HepG2 (cell line): ENCODE measurements around the gene RPH3AL. TPM values are rescaled to one million over a fixed set of nuclear protein-coding genes. Genes with fewer than 3 reads are reported as not detected.
A peak's percentile ranks its signal among the peaks of the same experiment; 100 is the strongest.

Experiments
- ATF7 ChIP-seq, 2 experiments: fragments of 450-650 bp in 1 of 2; sonication (generic) in 1 of 2; formaldehyde crosslinking in 1 of 2; IDR thresholded peaks; 2 replicates each; pipeline versions ENCODE4 v1.4.0 to v1.6.1; 2016 to 2020; ENCODE audit warnings: antibody characterized with exemption in 1 of 2, mild to moderate bottlenecking in 1 of 2, missing genetic modification reagents in 1 of 2
- CBX1 ChIP-seq: IDR thresholded peaks from one replicate; pipeline ENCODE4 v1.6.1; 2016; ENCODE audit warnings: antibody characterized with exemption, low read depth
- ETV5 ChIP-seq: IDR thresholded peaks from 2 replicates; pipeline ENCODE4 v1.6.1; 2018; ENCODE audit warnings: missing biosample characterization, missing genetic modification reagents, inconsistent platforms, borderline replicate concordance
- HOXD1 ChIP-seq: sonication (generic); formaldehyde crosslinking; IDR thresholded peaks from 2 replicates; pipeline ENCODE4 v1.5.0; 2020; ENCODE audit warnings: missing genetic modification reagents
- MAF1 ChIP-seq: sonication (generic); formaldehyde crosslinking; IDR thresholded peaks from 2 replicates; pipeline ENCODE4 v1.5.0; 2020; ENCODE audit warnings: missing genetic modification reagents, borderline replicate concordance
- NR1H2 ChIP-seq: sonication (generic); formaldehyde crosslinking; IDR thresholded peaks from 2 replicates; pipeline ENCODE4 v1.8.1; 2022; ENCODE audit warnings: low read depth, missing genetic modification reagents, borderline replicate concordance
- POGZ ChIP-seq: sonication (generic); formaldehyde crosslinking; IDR thresholded peaks from 2 replicates; pipeline ENCODE4 v1.4.0; 2020; ENCODE audit warnings: mild to moderate bottlenecking, missing genetic modification reagents
- POLR2AphosphoS5 ChIP-seq: IDR thresholded peaks from 2 replicates; pipeline ENCODE4 v1.6.1; 2012; ENCODE audit warnings: low read depth, low read length
- SMARCC2 ChIP-seq: fragments of 450-650 bp; IDR thresholded peaks from 2 replicates; pipeline ENCODE4 v1.6.1; 2017; ENCODE audit warnings: antibody characterized with exemption, mild to moderate bottlenecking
- SP5 ChIP-seq: IDR thresholded peaks from 2 replicates; pipeline ENCODE4 v1.6.1; 2016; ENCODE audit warnings: low read depth, borderline replicate concordance
- STAT5B ChIP-seq: sonication (generic); formaldehyde crosslinking; IDR thresholded peaks from 2 replicates; pipeline ENCODE4 v1.4.0; 2020; ENCODE audit warnings: missing genetic modification reagents
- ZNF17 ChIP-seq: sonication (generic); formaldehyde crosslinking; IDR thresholded peaks from 2 replicates; pipeline ENCODE4 v1.5.0; 2020; ENCODE audit warnings: mild to moderate bottlenecking, missing genetic modification reagents
- ZNF207 ChIP-seq: fragments of 450-650 bp; IDR thresholded peaks from 2 replicates; pipeline ENCODE4 v1.6.1; 2016; ENCODE audit warnings: antibody characterized with exemption, borderline replicate concordance
- ZNF224 ChIP-seq: sonication (generic); formaldehyde crosslinking; IDR thresholded peaks from 2 replicates; pipeline ENCODE4 v1.5.0; 2020; ENCODE audit warnings: mild to moderate bottlenecking, missing genetic modification reagents
- ZNF549 ChIP-seq: sonication (generic); formaldehyde crosslinking; IDR thresholded peaks from 2 replicates; pipeline ENCODE4 v1.5.0; 2020; ENCODE audit warnings: missing genetic modification reagents
- ZNF644 ChIP-seq: IDR thresholded peaks from 2 replicates; pipeline ENCODE4 v1.6.1; 2016; ENCODE audit warnings: low read depth
- ZNF75D ChIP-seq: sonication (generic); formaldehyde crosslinking; IDR thresholded peaks from 2 replicates; pipeline ENCODE4 v1.8.1; 2023; ENCODE audit warnings: missing genetic modification reagents, mild to moderate bottlenecking, borderline replicate concordance
- ZSCAN20 ChIP-seq: sonication (generic); formaldehyde crosslinking; IDR thresholded peaks from 2 replicates; pipeline ENCODE4 v1.4.0; 2020; ENCODE audit warnings: missing genetic modification reagents, mild to moderate bottlenecking, borderline replicate concordance
- polyA plus RNA-seq, 8 experiments: library from polyadenylated mRNA; depleted of rRNA in 3 of 8; stranded (reverse) in 7 of 8; unstranded in 1 of 8; fragments of >200 nt; fragmentation: Illumina TruSeq in 4 of 8; extraction: Trizol in 4 of 8; gene quantifications; 2 replicates each; pipeline versions ENCODE4 v1.2.1 to v1.2.3, GENCODE V29; 2011 to 2016; ENCODE audit warnings: low read depth in 4 of 8, missing spikeins in 1 of 8, mixed read lengths in 1 of 8; ENCODE audit not compliant: insufficient read depth in 1 of 8
- total RNA-seq, 5 experiments: library from RNA; depleted of rRNA; stranded (reverse); fragments of >200 nt; fragmentation: Illumina TruSeq; extraction: Trizol; gene quantifications; 2 replicates each; pipeline ENCODE4 v1.2.3, GENCODE V29; 2016; ENCODE audit warnings: low read depth in 1 of 5
- TF ChIP-seq, protein P1 (sequence below): sonication (generic); formaldehyde crosslinking; IDR thresholded peaks from 2 replicates; pipeline ENCODE4 v1.9.0; 2021; ENCODE audit warnings: missing genetic modification reagents, borderline replicate concordance
- TF ChIP-seq, protein P2 (sequence below): sonication (generic); formaldehyde crosslinking; IDR thresholded peaks from 2 replicates; pipeline ENCODE4 v1.8.0; 2022; ENCODE audit warnings: missing genetic modification reagents, mild to moderate bottlenecking, moderate library complexity, borderline replicate concordance
- TF ChIP-seq, protein P3 (sequence below): IDR thresholded peaks from 2 replicates; pipeline ENCODE4 v1.6.1; 2016
- TF ChIP-seq, protein P4 (sequence below): sonication (generic); formaldehyde crosslinking; IDR thresholded peaks from 2 replicates; pipeline ENCODE4 v1.8.0; 2022; ENCODE audit warnings: mild to moderate bottlenecking, missing genetic modification reagents

Gene RPH3AL
- total and polyA plus RNA-seq, 2 of the 13 experiments (the other 11 are each of a cell fraction or from before 2014, with no cell fraction given): 7.8 to 16.4 TPM

DNA sequence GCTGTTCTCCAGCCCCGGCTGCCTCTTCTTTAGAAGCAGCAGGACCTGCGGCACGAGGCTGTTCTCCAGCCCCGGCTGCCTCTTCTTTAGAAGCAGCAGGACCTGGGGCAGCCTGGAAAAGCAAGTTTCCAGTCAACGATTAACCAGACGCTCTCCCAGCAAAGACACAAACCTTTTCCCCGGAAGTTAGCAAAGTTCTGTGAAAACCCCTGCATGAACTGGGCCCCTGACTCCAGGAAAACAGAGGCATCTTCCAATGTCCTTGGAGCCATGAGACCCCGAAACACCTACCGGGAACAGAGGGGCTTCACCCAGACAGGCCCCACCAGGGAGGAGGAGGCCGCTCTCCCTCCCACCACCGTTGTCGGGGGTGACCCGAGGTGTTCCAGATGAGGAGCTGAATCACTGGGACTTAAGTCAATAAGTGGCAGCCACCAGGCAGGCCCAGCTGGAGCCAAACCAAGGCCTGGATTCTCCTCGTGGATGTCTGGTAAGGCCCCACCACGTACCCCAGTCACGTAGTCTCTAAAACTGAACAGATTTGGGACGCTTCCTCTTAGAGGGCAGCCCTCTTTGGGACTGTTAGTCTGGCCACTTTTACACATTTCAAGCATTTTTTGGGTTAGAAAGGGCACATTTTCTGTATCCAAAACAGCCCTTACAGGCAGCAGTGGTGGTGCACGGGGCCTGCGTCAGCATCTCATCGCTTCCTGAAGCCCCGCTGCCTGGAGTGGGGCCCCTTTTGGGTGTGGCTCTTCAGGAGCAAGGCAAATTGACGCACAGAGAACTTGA, at the start of gene RPH3AL (continued):
- TF ChIP-seq, protein P1, sequence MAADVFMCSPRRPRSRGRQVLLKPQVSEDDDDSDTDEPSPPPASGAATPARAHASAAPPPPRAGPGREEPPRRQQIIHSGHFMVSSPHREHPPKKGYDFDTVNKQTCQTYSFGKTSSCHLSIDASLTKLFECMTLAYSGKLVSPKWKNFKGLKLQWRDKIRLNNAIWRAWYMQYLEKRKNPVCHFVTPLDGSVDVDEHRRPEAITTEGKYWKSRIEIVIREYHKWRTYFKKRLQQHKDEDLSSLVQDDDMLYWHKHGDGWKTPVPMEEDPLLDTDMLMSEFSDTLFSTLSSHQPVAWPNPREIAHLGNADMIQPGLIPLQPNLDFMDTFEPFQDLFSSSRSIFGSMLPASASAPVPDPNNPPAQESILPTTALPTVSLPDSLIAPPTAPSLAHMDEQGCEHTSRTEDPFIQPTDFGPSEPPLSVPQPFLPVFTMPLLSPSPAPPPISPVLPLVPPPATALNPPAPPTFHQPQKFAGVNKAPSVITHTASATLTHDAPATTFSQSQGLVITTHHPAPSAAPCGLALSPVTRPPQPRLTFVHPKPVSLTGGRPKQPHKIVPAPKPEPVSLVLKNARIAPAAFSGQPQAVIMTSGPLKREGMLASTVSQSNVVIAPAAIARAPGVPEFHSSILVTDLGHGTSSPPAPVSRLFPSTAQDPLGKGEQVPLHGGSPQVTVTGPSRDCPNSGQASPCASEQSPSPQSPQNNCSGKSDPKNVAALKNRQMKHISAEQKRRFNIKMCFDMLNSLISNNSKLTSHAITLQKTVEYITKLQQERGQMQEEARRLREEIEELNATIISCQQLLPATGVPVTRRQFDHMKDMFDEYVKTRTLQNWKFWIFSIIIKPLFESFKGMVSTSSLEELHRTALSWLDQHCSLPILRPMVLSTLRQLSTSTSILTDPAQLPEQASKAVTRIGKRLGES (CRISPR knock-in tag): no peak
- TF ChIP-seq HOXD1: 0 out of 2 replicates have a peak, but pooled peaks have one; percentile 18
- TF ChIP-seq, protein P2, sequence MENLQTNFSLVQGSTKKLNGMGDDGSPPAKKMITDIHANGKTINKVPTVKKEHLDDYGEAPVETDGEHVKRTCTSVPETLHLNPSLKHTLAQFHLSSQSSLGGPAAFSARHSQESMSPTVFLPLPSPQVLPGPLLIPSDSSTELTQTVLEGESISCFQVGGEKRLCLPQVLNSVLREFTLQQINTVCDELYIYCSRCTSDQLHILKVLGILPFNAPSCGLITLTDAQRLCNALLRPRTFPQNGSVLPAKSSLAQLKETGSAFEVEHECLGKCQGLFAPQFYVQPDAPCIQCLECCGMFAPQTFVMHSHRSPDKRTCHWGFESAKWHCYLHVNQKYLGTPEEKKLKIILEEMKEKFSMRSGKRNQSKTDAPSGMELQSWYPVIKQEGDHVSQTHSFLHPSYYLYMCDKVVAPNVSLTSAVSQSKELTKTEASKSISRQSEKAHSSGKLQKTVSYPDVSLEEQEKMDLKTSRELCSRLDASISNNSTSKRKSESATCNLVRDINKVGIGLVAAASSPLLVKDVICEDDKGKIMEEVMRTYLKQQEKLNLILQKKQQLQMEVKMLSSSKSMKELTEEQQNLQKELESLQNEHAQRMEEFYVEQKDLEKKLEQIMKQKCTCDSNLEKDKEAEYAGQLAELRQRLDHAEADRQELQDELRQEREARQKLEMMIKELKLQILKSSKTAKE (CRISPR knock-in tag): 0 out of 2 replicates have a peak, but pooled peaks have one; percentile 3
- no peak for TF ChIP-seq ATF7 (IDR thresholded peaks at IDR 0.05)
- 0 out of 2 replicates have a peak, but pooled peaks have one; percentile 67 for TF ChIP-seq ATF7 (CRISPR knock-in tag; IDR thresholded peaks at IDR 0.05)
- no peak for TF ChIP-seq STAT5B (CRISPR knock-in tag)
- no peak for TF ChIP-seq ZSCAN20 (CRISPR knock-in tag)
- TF ChIP-seq, protein P3, sequence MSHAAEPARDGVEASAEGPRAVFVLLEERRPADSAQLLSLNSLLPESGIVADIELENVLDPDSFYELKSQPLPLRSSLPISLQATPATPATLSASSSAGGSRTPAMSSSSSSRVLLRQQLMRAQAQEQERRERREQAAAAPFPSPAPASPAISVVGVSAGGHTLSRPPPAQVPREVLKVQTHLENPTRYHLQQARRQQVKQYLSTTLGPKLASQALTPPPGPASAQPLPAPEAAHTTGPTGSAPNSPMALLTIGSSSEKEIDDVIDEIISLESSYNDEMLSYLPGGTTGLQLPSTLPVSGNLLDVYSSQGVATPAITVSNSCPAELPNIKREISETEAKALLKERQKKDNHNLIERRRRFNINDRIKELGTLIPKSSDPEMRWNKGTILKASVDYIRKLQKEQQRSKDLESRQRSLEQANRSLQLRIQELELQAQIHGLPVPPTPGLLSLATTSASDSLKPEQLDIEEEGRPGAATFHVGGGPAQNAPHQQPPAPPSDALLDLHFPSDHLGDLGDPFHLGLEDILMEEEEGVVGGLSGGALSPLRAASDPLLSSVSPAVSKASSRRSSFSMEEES (CRISPR knock-in tag): peak; percentile 37
- TF ChIP-seq CBX1: no peak
- no peak for TF ChIP-seq SMARCC2
- no peak for TF ChIP-seq ZNF549 (CRISPR knock-in tag)
- TF ChIP-seq ZNF75D (CRISPR knock-in tag): no peak
- peak; percentile 26; the same call in 1 of the 2 replicates for TF ChIP-seq ZNF224 (CRISPR knock-in tag)
- TF ChIP-seq MAF1 (CRISPR knock-in tag): 0 out of 2 replicates have a peak, but pooled peaks have one; percentile 38
- TF ChIP-seq ZNF644: peak; percentile 45; the same call in 1 of the 2 replicates
- peak; percentile 75 for TF ChIP-seq SP5
- no peak for TF ChIP-seq ZNF17 (CRISPR knock-in tag)
- TF ChIP-seq, protein P4, sequence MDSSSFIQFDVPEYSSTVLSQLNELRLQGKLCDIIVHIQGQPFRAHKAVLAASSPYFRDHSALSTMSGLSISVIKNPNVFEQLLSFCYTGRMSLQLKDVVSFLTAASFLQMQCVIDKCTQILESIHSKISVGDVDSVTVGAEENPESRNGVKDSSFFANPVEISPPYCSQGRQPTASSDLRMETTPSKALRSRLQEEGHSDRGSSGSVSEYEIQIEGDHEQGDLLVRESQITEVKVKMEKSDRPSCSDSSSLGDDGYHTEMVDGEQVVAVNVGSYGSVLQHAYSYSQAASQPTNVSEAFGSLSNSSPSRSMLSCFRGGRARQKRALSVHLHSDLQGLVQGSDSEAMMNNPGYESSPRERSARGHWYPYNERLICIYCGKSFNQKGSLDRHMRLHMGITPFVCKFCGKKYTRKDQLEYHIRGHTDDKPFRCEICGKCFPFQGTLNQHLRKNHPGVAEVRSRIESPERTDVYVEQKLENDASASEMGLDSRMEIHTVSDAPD (CRISPR knock-in tag): 0 out of 2 replicates have a peak, but pooled peaks have one; percentile 44
- peak; percentile 81 for TF ChIP-seq POLR2AphosphoS5
- peak; percentile 59 for TF ChIP-seq POGZ (CRISPR knock-in tag)
- no peak for TF ChIP-seq ZNF207
- TF ChIP-seq NR1H2 (CRISPR knock-in tag): no peak
- TF ChIP-seq ETV5 (CRISPR knock-in tag): peak; percentile 79; the same call in 1 of the 2 replicates
